A549 (cell line): Measurements from ENCODE around the gene SLC25A26. TPM values are rescaled to one million over a fixed set of nuclear protein-coding genes. Genes with fewer than 3 reads are reported as not detected.

ENCODE experiments used
- ATAC-seq, 2 experiments: fragments of 200-7000 bp in 1 of 2; fragments of >200 bp in 1 of 2; cut with Nextera tagmentation in 1 of 2; cut with Tn5 transposase in 1 of 2; 3 replicates each; pipeline versions ENCODE4 v1.8.0 to v1.9.1; 2018 to 2020; ENCODE audit warnings: mild to moderate bottlenecking in 1 of 2, moderate library complexity in 1 of 2
- CTCF ChIA-PET: fragments of 300-600 bp; sonication (Branson Sonifier 250); formaldehyde crosslinking; extraction: SDS; loops from one replicate; lab custom pipeline; 2021; ENCODE audit warnings: antibody characterized with exemption, inconsistent platforms; lab: Yijun Ruan, JAX
- POLR2A ChIA-PET: fragments of 350-600 bp; formaldehyde crosslinking; extraction: SDS; loops from one replicate; lab custom pipeline; 2021; ENCODE audit warnings: antibody characterized with exemption, inconsistent platforms; lab: Yijun Ruan, JAX
- DNase-seq, 2 experiments: peaks; one replicate each; pipeline versions ENCODE4 v3.0.0 to v3.0.0-alpha.2; 2011 to 2016; ENCODE audit warnings: low read depth in 1 of 2, low spot score in 1 of 2
- FAIRE-seq: peaks from 2 replicates; lab custom pipeline; 2011; peaks lifted over from hg19 to GRCh38; lab: Jason Lieb, UNC
- H3K27ac ChIP-seq, 2 experiments: fragments of >200 bp; sonication (Bioruptor Twin); formaldehyde crosslinking; 3 replicates each; pipeline ENCODE4 v1.5.1; 2016 to 2017
- H3K4me1 ChIP-seq: fragments of >200 bp; sonication (Bioruptor Twin); formaldehyde crosslinking; 3 replicates; pipeline ENCODE4 v1.6.1; 2016
- H3K4me2 ChIP-seq: fragments of >200 bp; sonication (Bioruptor Twin); formaldehyde crosslinking; 3 replicates; pipeline ENCODE4 v1.6.1; 2016
- H3K4me3 ChIP-seq: fragments of >200 bp; sonication (Bioruptor Twin); formaldehyde crosslinking; 3 replicates; pipeline ENCODE4 v1.5.1; 2016
- H3K9me3 ChIP-seq: fragments of >200 bp; sonication (Bioruptor Twin); formaldehyde crosslinking; 3 replicates; pipeline ENCODE4 v1.6.1; 2016
- ATOH8 ChIP-seq: fragments of 250-450 bp; sonication (Bioruptor Pico); IDR thresholded peaks from 2 replicates; pipeline ENCODE4 v1.5.0; 2020; ENCODE audit warnings: low read depth, mild to moderate bottlenecking, moderate library complexity
- BHLHE40 ChIP-seq: IDR thresholded peaks from 2 replicates; pipeline ENCODE4 v1.6.1; 2012; ENCODE audit warnings: low read depth, low read length, inconsistent platforms
- CEBPB ChIP-seq, 2 experiments: fragments of >200 bp in 1 of 2; sonication (Bioruptor Twin) in 1 of 2; formaldehyde crosslinking in 1 of 2; IDR thresholded peaks; 2 replicates each; pipeline ENCODE4 v1.6.1; 2012 to 2016
- CHD2 ChIP-seq: fragments of 150-350 bp; IDR thresholded peaks from 2 replicates; pipeline ENCODE4 v1.6.1; 2014; ENCODE audit warnings: low read length; ENCODE audit not compliant: partially characterized antibody
- CTCF ChIP-seq: fragments of >200 bp; sonication (Bioruptor Twin); formaldehyde crosslinking; IDR thresholded peaks from 3 replicates; pipeline ENCODE4 v1.5.1; 2016
- EHF ChIP-seq: fragments of 250-450 bp; sonication (Bioruptor Pico); IDR thresholded peaks from 2 replicates; pipeline ENCODE4 v1.5.0; 2020; ENCODE audit warnings: mild to moderate bottlenecking
- EHMT2 ChIP-seq: fragments of 200-600 bp; sonication (generic); IDR thresholded peaks from 2 replicates; pipeline ENCODE4 v1.6.1; 2016; ENCODE audit warnings: antibody characterized with exemption, low read depth, mild to moderate bottlenecking, moderate library complexity
- ELK1 ChIP-seq: fragments of 150-350 bp; IDR thresholded peaks from 2 replicates; pipeline ENCODE4 v1.6.1; 2014; ENCODE audit warnings: low read depth, mild to moderate bottlenecking, low read length
- EP300 ChIP-seq, 2 experiments: fragments of >200 bp; sonication (Bioruptor Twin); formaldehyde crosslinking; IDR thresholded peaks; 2 replicates in 1 of 2; 3 replicates in 1 of 2; pipeline ENCODE4 v1.6.1; 2016 to 2017
- FOSB ChIP-seq: fragments of 250-450 bp; sonication (Bioruptor Pico); IDR thresholded peaks from 2 replicates; pipeline ENCODE4 v1.5.0; 2020; ENCODE audit warnings: mild to moderate bottlenecking, moderate library complexity
- GATA3 ChIP-seq: IDR thresholded peaks from 2 replicates; pipeline ENCODE4 v1.6.1; 2012; ENCODE audit warnings: borderline replicate concordance
- HES2 ChIP-seq: fragments of >200 bp; sonication (Bioruptor Twin); formaldehyde crosslinking; IDR thresholded peaks from 2 replicates; pipeline ENCODE4 v1.6.1; 2016
- HOXB5 ChIP-seq: fragments of 250-450 bp; sonication (Bioruptor Pico); IDR thresholded peaks from 2 replicates; pipeline ENCODE4 v1.5.0; 2020; ENCODE audit warnings: mild to moderate bottlenecking, moderate library complexity
- JUN ChIP-seq, 2 experiments: fragments of >200 bp; sonication (Bioruptor Twin); formaldehyde crosslinking; IDR thresholded peaks; 2 replicates in 1 of 2; 3 replicates in 1 of 2; pipeline ENCODE4 v1.6.1; 2016 to 2017
- KDM1A ChIP-seq: fragments of 200-600 bp; sonication (generic); IDR thresholded peaks from 2 replicates; pipeline ENCODE4 v1.6.1; 2016; ENCODE audit warnings: low read depth, mild to moderate bottlenecking
- NPAS2 ChIP-seq: fragments of 250-450 bp; sonication (Bioruptor Pico); IDR thresholded peaks from 2 replicates; pipeline ENCODE4 v1.8.0; 2022; ENCODE audit warnings: mild to moderate bottlenecking, moderate library complexity, borderline replicate concordance
- POLR2A ChIP-seq: IDR thresholded peaks from 2 replicates; pipeline ENCODE4 v1.6.1; 2012; ENCODE audit warnings: mild to moderate bottlenecking, low read length
- RAD21 ChIP-seq, 2 experiments: fragments of >200 bp in 1 of 2; sonication (Bioruptor Twin) in 1 of 2; formaldehyde crosslinking in 1 of 2; IDR thresholded peaks in 1 of 2; conservative IDR thresholded peaks in 1 of 2; 2 replicates in 1 of 2; 3 replicates in 1 of 2; pipeline ENCODE4 v1.6.1; 2012 to 2018; ENCODE audit warnings: inconsistent platforms in 1 of 2
- RCOR1 ChIP-seq: fragments of 150-350 bp; IDR thresholded peaks from 2 replicates; pipeline ENCODE4 v1.6.1; 2014; ENCODE audit warnings: antibody characterized with exemption, low read length, low read depth
- REST ChIP-seq: fragments of 200-600 bp; sonication (generic); IDR thresholded peaks from 2 replicates; pipeline ENCODE4 v1.6.1; 2016; ENCODE audit warnings: antibody characterized with exemption, mild to moderate bottlenecking, moderate library complexity
- SREBF2 ChIP-seq: fragments of 450-650 bp; IDR thresholded peaks from 2 replicates; pipeline ENCODE4 v1.6.1; 2014; ENCODE audit warnings: mild to moderate bottlenecking, moderate library complexity
- TFCP2L1 ChIP-seq: fragments of 250-450 bp; sonication (Bioruptor Pico); IDR thresholded peaks from 2 replicates; pipeline ENCODE4 v1.5.0; 2021; ENCODE audit warnings: mild to moderate bottlenecking
- ZFP36 ChIP-seq: fragments of 450-650 bp; IDR thresholded peaks from 2 replicates; pipeline ENCODE4 v1.6.1; 2014; ENCODE audit warnings: borderline replicate concordance; ENCODE audit not compliant: partially characterized antibody
- WGBS: methylation state at CpG from one replicate; pipeline ENCODE4 v1.1.6; 2017; ENCODE audit errors: missing lambda C conversion rate; 5-methylcytosine and 5-hydroxymethylcytosine counted together
- polyA plus RNA-seq, 4 experiments: library from polyadenylated mRNA; depleted of rRNA in 3 of 4; stranded (reverse); fragments of >200 nt; fragmentation: RNase III in 1 of 4; extraction: RNeasy Plus Mini Kit Qiagen cat#74134 plus additional on column Dnase treatment in 1 of 4; gene quantifications; 2 replicates in 3 of 4; 3 replicates in 1 of 4; pipeline ENCODE4 v1.2.3, GENCODE V29; 2011 to 2017
- TF ChIP-seq, protein P1 (sequence below): IDR thresholded peaks from 2 replicates; pipeline ENCODE4 v1.6.1; 2012; ENCODE audit warnings: low read depth, borderline replicate concordance
- TF ChIP-seq, protein P2 (sequence below): IDR thresholded peaks from 2 replicates; pipeline ENCODE4 v1.6.1; 2012

SLC25A26 gene
- polyA plus RNA-seq, 2 of the 4 experiments (the other 2 are of a cell fraction), result 13.0 to 30.5 TPM

- Histone ChIP-seq H3K9me3 (no peaks in the 10 kb centered on the region), H3K27ac (no peak overlapping the region), H3K4me1 (no peaks in the 10 kb centered on the region), H3K4me2 (no peak overlapping the region), H3K4me3 (no peak overlapping the region)
- FAIRE-seq (no peak), ATAC-seq (no peak), DNase-seq (no peak)
- POLR2A ChIA-PET, result no interaction called here
- WGBS, result 93% methylated on average over 14 of the region's 18 CpGs
- CTCF ChIA-PET, result interaction anchor here (0.7 kb wide), 1 partner anchor 129 kb away, joined by 3 read pairs; no protein-coding TSS in a partner anchor
- TF ChIP-seq EHMT2, result no peak
- TF ChIP-seq ZFP36, result no peak
- TF ChIP-seq TFCP2L1 (CRISPR knock-in tag), result no peak
- TF ChIP-seq CTCF, result no peak
- TF ChIP-seq, protein P1, sequence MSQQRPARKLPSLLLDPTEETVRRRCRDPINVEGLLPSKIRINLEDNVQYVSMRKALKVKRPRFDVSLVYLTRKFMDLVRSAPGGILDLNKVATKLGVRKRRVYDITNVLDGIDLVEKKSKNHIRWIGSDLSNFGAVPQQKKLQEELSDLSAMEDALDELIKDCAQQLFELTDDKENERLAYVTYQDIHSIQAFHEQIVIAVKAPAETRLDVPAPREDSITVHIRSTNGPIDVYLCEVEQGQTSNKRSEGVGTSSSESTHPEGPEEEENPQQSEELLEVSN, result no peak
- TF ChIP-seq RAD21 (conservative IDR thresholded peaks at IDR 0.05 in 1 of 2, IDR thresholded peaks at IDR 0.05 in 1 of 2), result no peak
- no peak for TF ChIP-seq GATA3
- TF ChIP-seq REST, result no peak
- TF ChIP-seq BHLHE40, result no peak
- TF ChIP-seq CHD2, result no peak
These were observed 162.2 kb downstream of the SLC25A26 start for GRCh38 chr3:66383023-66383422.

DNA sequence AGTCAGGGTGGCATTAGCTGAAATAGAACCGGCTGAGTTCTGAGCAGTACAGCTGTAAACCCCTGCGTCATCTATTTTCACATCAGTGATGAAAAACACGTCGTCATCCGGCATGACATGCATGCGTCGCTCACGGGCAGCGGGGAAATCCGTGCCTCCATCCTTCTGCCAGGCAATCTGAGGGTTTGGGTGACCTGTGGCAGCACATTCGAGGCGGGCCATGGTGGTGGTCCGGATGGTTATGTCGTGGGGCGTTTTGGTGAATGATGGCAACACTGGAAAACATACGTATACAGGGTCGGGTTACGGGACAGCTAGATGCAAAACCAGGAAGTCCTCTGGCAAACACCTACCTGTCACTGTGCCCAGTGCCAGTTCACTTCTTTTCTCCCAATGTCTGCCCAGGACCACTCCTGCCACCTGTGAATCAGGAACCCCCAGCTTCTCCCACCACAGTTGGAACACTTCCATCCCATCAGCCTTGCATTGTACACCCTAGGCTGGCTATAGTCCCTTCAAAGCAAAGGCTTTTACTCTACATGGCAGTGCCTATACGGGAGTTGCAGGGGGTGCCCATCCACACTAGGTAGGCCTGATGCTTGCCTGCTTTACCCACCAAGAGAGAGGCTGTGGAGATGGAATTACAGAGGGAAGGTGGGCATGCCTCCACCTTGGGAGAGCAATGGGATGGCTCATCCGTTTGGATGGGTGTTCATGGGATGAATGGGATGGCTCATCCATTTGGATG lies 163.4 kb downstream of the SLC25A26 start:
- H3K4me1 ChIP-seq, result no peaks in the 10 kb centered on the region
- 84% methylated on average over 19 of the region's 20 CpGs for WGBS
- no peak overlapping the region for H3K27ac ChIP-seq
- H3K4me2 ChIP-seq, result no peak overlapping the region
- ATAC-seq (no peak), DNase-seq (no peak), FAIRE-seq (no peak)
- POLR2A ChIA-PET, result no interaction called here
- H3K9me3 ChIP-seq, result no peaks in the 10 kb centered on the region
- no peak overlapping the region for H3K4me3 ChIP-seq
- CTCF ChIA-PET, result interaction anchor here (1.7 kb wide), 1 partner anchor 24 kb away, joined by 6 read pairs; no protein-coding TSS in a partner anchor
- TF ChIP-seq FOSB (no peak), KDM1A (no peak), JUN (IDR thresholded peaks at IDR 0.05) (no peak), HES2 (no peak), BHLHE40 (no peak), NPAS2 (no peak), CHD2 (no peak), ATOH8 (CRISPR knock-in tag) (no peak), RCOR1 (no peak), EHF (CRISPR knock-in tag) (no peak), ELK1 (no peak), CEBPB (IDR thresholded peaks at IDR 0.05) (no peak), SREBF2 (no peak), HOXB5 (no peak), CTCF (no peak), POLR2A (no peak), EP300 (IDR thresholded peaks at IDR 0.05) (no peak)
- TF ChIP-seq, protein P2, sequence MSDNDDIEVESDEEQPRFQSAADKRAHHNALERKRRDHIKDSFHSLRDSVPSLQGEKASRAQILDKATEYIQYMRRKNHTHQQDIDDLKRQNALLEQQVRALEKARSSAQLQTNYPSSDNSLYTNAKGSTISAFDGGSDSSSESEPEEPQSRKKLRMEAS, result no peak
